ENCODE measurements around the gene MCM5. TPM values are rescaled to one million over a fixed set of nuclear protein-coding genes. Genes with fewer than 3 reads are reported as not detected.

MCM5 gene
- total and polyA plus RNA-seq, 2 of the 13 experiments (the other 11 are each of a cell fraction or from before 2014, with no cell fraction given): 40.2 to 93.5 TPM

- Histone ChIP-seq H3K4me3 (replicated peaks in 1 of 3; ENCODE audit: insufficient read depth in 1 of 3, low read depth in 2 of 3, low read length in 3 of 3) (no peak overlapping the region), H4K20me1 (ENCODE audit: insufficient read depth, low read length) (no peaks in the 10 kb centered on the region), H3K9ac (ENCODE audit: insufficient read depth, low read depth, low read length) (no peak overlapping the region), H3K4me2 (ENCODE audit: low read depth, low read length) (no peak overlapping the region), H3K36me3 (replicated peaks in 1 of 2; ENCODE audit: control insufficient read depth in 1 of 2, insufficient read depth in 2 of 2, low read length in 2 of 2) (0 out of 5 replicates have a peak, but pooled peaks cover 0 to 1% of the 10 kb centered on the region in 2 experiments), H3K9me3 (ENCODE audit: low read length) (no peaks in the 10 kb centered on the region), H3K27me3 (ENCODE audit: control insufficient read depth in 1 of 2, insufficient read depth in 2 of 2, low read length in 2 of 2) (no peaks in the 10 kb centered on the region), H3K27ac (ENCODE audit: extremely low read length, insufficient read depth, low read length) (no peak overlapping the region), H2AFZ (ENCODE audit: low read length) (no peak overlapping the region), H3K4me1 (ENCODE audit: insufficient read depth, low read length) (peaks cover 7% of the 10 kb centered on the region), H3K79me2 (ENCODE audit: insufficient read depth, low read length) (no peaks in the 10 kb centered on the region)
- ATAC-seq (no peak), DNase-seq (ENCODE audit: low spot score) (no peak), FAIRE-seq (no peak)
- intact Hi-C loops (cut with micrococcal nuclease; ENCODE audit: unreplicated experiment) (no loop called here), in situ Hi-C loops (cut with HindIII; ENCODE audit: extremely low pct_ligation_motif_present, low pct_unique_long_range_greater_than_20kb) (loop anchor here (25.0 kb wide), 1 partner anchor 294 kb away; no protein-coding TSS in a partner anchor)
- ChIA-PET CTCF (ENCODE audit: low intra/inter-chr PET ratio, low total read pairs) (no interaction called here), POLR2A (no interaction called here)
- TF ChIP-seq ZNF10 (CRISPR knock-in tag; IDR thresholded peaks at IDR 0.05; ENCODE audit: borderline replicate concordance, low read depth) (no peak), MNT (IDR thresholded peaks at IDR 0.05) (no peak), ZNF354B (CRISPR knock-in tag; IDR thresholded peaks at IDR 0.05) (no peak), TCF12 (IDR thresholded peaks at IDR 0.05) (no peak), TCF12 (CRISPR knock-in tag; IDR thresholded peaks at IDR 0.05) (no peak), FOSL1 (CRISPR knock-in tag; IDR thresholded peaks at IDR 0.05; ENCODE audit: borderline replicate concordance) (no peak), RFX5 (IDR thresholded peaks at IDR 0.05; ENCODE audit: low read depth, low read length) (no peak), PRPF4 (IDR thresholded peaks at IDR 0.05; ENCODE audit: low read depth, low read length, poor library complexity, severe bottlenecking) (no peak), TCF7 (IDR thresholded peaks at IDR 0.05; ENCODE audit: low read depth) (no peak), E2F5 (CRISPR knock-in tag; conservative IDR thresholded peaks at IDR 0.05) (no peak), GATAD2A (CRISPR knock-in tag; IDR thresholded peaks at IDR 0.05) (no peak)
- TF ChIP-seq, protein P1, sequence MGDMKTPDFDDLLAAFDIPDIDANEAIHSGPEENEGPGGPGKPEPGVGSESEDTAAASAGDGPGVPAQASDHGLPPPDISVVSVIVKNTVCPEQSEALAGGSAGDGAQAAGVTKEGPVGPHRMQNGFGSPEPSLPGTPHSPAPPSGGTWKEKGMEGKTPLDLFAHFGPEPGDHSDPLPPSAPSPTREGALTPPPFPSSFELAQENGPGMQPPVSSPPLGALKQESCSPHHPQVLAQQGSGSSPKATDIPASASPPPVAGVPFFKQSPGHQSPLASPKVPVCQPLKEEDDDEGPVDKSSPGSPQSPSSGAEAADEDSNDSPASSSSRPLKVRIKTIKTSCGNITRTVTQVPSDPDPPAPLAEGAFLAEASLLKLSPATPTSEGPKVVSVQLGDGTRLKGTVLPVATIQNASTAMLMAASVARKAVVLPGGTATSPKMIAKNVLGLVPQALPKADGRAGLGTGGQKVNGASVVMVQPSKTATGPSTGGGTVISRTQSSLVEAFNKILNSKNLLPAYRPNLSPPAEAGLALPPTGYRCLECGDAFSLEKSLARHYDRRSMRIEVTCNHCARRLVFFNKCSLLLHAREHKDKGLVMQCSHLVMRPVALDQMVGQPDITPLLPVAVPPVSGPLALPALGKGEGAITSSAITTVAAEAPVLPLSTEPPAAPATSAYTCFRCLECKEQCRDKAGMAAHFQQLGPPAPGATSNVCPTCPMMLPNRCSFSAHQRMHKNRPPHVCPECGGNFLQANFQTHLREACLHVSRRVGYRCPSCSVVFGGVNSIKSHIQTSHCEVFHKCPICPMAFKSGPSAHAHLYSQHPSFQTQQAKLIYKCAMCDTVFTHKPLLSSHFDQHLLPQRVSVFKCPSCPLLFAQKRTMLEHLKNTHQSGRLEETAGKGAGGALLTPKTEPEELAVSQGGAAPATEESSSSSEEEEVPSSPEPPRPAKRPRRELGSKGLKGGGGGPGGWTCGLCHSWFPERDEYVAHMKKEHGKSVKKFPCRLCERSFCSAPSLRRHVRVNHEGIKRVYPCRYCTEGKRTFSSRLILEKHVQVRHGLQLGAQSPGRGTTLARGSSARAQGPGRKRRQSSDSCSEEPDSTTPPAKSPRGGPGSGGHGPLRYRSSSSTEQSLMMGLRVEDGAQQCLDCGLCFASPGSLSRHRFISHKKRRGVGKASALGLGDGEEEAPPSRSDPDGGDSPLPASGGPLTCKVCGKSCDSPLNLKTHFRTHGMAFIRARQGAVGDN (CRISPR knock-in tag; IDR thresholded peaks at IDR 0.05): no peak
- TF ChIP-seq, protein P2, sequence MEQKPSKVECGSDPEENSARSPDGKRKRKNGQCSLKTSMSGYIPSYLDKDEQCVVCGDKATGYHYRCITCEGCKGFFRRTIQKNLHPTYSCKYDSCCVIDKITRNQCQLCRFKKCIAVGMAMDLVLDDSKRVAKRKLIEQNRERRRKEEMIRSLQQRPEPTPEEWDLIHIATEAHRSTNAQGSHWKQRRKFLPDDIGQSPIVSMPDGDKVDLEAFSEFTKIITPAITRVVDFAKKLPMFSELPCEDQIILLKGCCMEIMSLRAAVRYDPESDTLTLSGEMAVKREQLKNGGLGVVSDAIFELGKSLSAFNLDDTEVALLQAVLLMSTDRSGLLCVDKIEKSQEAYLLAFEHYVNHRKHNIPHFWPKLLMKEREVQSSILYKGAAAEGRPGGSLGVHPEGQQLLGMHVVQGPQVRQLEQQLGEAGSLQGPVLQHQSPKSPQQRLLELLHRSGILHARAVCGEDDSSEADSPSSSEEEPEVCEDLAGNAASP (CRISPR knock-in tag; IDR thresholded peaks at IDR 0.05; ENCODE audit: borderline replicate concordance): no peak
- no TSS peak for BruUV-seq (replicated peaks)
- 78% methylated on average over 6 of the region's 6 CpGs for WGBS (ENCODE audit: low lambda C conversion rate)
These were observed 43.4 kb downstream of the MCM5 start for GRCh38 chr22:35443338-35443737.

All from HepG2 (cell line).